HG03139 (cell line): ENCODE data around the gene SSR1.
"Not testable (repeated sequence)": the region's sequence is repeated elsewhere in the genome, so short reads cannot be mapped to it uniquely, and the experiment has no call there.

Experiments
- ATAC-seq: cut with Tn5 transposase; IDR thresholded peaks from one replicate; pipeline ENCODE4 v1.9.1; 2021; ENCODE audit not compliant: unreplicated experiment

Gene SSR1

DNA sequence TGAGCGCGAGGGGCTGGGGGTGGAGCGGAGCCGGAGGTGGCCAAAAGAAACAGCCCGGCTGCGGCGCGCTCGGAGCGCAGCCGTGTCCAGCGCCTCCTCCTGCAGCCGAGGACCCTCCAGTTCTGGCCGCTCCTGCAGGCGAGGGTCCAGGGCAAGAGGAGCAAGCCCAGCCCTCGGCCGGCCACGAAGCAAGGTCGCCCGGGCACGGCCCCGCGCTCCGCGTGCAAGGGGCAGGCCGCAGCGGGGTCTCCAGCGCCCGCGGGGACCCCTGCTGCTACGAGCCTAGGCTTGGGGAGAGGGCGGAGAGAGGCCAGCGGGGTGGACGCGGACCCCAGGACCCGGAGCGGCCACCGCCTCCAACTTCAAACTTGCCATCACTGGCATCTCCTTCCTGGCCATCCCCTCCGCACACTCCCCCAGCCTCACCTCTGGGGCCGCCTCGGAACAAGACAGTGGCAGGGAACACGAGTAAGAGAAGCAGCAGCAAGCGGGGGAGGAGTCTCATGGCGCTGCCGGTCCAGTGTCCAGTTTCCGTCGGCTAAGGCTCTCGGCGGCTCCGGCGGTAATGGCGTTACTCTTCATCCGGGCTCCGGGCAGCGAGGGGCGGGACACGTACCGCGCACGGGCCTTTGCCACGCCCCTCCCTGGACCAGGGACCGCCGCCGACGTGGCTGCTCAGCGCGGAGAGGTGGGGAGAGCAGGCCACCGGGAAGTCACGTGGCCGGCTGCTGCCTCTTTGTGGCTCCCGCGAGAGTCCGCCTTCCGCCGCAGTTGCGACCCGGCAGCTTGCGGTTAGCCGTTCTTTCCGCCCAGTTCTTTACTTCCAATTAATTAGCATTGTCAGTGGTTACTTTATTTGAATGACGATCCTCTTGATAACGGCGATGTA lies at the start of gene SSR1:
SSR1 (minus strand) TSS at position 584 of the 889 bp plus-strand sequence; CDS start at position 505, 79 bp downstream.
- peak; percentile 99 for ATAC-seq

- ATAC-seq, result not testable (repeated sequence)
Observed at GRCh38 chr6:7351916-7352315, 38.9 kb upstream of the SSR1 start.

DNA sequence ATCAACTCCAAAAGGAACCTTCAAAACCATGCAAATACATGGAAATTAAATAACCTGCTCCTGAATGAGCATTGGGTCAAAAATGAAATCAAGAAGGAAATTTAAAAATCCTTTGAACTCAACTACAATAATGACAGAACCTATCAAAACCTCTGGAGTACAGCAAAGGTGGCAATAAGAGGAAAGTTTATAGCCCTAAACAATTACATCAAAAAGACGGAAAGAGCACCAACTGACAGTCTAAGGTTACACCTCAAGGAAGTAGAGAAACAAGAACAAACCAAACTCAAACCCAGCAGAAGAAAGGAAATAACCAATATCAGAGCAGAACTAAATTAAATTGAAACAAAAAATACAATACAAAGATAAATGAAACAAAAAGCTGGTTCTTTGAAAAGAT lies 37.6 kb upstream of the SSR1 start:
- ATAC-seq, result not testable (repeated sequence)

- not testable (repeated sequence) for ATAC-seq
Observed at GRCh38 chr6:7347551-7347997, 34.6 kb upstream of the SSR1 start.

- ATAC-seq, result not testable (repeated sequence)
Observed at GRCh38 chr6:7344773-7345450, 31.9 kb upstream of the SSR1 start.

DNA sequence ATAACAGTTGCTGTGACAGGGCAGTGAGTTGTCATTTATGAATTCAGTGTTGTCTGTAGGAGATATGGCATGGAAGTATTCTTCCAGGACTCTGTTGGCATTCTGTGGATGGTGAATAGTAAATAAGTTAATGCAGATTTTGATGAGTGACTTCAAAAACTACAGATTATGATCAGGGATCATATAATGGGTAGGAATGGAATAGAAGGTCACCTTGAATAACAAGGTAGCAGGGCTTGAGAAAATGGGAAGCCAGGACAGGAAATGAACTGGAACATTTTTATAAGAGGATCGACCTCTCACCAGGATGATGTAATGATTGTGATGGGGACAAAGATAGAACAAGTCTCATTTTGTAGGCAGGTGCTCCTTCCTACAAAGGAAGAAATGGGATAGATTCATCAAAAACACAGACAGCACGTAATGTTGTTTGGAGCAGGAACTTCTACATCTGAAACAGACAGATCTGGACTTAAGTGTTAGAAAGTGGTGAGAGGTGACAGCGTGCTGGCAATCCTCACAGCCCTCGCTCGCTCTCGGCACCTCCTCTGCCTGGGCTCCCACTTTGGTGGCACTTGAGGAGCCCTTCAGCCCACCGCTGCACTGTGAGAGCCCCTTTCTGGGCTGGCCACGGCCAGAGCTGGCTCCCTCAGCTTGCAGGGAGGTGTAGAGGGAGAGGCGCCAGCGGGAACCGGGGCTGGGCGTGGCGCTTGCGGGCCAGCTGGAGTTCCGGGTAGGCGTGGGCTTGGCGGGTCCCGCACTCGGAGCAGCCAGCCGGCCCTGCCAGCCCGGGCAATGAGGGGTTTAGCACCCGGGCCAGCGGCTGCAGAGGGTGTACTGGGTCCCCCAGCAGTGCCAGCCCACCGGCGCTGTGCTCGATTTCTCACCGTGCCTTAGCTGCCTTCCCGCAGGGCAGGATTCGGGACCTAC lies 30.8 kb upstream of the SSR1 start:
- no peak for ATAC-seq

DNA sequence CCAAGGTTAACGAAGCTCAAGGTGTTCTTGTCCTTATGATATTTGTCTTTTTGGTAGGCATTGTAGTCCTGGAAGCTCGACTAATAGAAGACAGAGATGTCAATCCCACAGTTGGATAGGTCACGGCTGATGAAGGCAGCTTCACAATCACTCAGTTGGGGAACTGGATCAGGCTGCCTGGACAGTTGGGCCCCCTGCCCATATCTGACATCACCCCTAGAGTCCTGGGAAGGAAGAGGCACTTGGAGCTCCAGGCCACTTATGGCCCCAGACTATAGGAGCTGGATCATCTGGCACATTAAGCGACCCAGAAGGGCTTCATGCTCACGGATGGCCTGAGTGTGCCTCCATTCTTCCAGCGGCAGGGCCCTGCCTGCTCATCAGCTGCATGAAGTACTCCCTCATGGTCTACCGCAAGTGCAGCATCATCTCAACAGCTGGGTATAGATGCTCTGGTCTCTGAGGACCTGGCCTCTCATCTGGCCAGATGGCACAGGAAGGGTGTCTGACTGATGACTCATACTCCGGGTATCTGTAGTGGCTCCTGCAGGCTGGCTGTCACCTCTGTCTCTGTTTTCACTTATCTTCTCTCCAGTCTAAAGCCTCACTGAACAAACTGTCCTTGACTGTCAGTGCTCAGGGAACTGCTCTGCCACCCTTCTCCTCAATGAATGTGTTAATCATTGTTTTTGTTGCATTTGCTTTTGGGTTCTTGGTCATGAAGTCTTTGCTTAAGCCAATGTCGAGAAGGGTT lies 29.2 kb upstream of the SSR1 start:
- ATAC-seq, result no peak

DNA sequence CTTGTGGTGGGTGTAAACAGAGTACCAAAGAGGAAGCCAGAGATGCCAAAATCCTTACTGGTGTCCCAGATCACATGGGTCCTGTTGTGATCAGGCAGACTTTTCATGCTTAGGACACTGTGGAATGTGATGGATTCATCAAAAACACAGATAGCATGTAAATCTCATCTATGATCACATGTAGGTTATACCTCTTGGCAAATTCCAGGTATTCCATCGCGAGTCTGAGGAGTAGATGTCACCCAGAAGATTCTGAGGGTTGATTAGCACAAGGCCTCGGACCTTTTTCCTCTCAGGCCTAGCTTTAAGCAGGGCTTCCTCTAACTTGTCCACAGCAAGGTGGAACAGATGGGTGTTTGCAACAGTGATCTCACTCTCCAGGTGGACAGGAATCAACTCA lies 28.3 kb upstream of the SSR1 start:
- no peak for ATAC-seq

GRCh38 chr6:7339007-7339732 lies 26.2 kb upstream of the SSR1 start:
- not testable (repeated sequence) for ATAC-seq

- ATAC-seq, result no peak
Observed at GRCh38 chr6:7338031-7338430, 25.0 kb upstream of the SSR1 start.

DNA sequence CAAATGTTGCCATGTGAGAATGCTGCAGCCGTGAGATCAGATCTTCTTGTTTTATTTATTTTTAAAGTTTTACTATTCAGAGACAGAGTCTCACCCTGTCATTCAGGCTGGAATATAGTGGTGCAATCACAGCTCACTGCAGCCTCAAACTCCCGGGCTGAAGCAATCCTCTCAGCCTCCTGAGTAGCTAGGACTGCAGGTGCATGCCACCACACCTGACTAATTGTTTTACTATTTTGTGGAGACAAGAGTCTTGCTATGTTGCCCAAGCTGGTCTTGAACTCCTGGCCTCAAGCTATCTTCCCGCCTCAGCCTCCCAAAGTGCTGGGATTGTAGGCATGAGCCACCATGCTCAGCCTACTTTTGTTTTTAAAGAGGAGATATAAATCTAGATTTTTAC lies 22.5 kb upstream of the SSR1 start:
- ATAC-seq, result no peak

DNA sequence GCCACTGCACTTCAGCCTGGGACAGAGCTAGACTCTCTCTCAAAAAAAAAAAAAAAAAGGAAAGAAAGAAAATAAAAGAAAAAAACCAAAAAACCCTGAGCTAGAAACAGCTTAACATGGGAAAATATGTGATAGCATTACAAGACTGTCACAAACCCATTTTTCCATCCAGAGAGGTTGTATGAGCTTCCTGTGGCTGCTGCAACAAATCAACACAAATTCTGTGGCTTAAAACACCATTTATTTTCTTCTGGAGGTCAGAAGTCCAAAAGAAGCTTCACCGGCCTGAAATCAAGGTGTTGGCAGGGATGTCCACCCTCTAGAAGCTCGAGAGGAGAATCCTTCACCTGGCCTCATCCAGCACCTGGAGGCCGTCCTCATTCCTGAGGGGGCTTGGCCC lies 21.7 kb upstream of the SSR1 start:
- no peak for ATAC-seq

DNA sequence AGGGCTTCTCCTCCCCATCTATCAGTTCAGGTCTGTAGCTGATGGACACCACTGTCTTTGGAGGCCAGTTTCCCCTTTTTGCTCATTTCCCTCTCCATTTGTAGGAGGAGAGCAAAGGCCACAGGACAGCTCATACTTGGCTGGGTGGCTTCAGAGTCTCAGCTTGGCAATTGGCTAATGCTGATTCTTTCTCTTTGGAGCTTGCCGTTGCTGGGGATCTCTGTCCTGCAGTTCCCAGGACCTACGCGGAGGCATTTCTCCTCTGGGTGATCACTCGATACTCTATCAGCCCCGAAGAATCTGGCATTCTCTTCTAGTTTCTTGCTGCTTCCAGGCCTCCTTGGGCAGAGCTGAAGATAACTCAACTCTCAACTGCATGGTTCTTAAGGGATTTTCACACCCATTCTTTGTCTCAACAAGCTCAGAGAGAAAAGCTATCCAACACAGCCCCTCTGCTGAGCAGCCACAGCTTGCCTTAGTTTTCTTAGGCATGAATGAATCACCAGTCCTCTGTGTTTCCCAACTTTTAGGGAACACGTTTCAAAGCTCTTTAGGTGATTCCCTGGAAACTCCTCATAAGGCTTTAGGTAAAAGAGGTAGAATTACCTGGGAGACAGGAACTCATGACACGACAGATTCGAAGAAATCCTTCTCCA lies 19.2 kb upstream of the SSR1 start:
- no peak for ATAC-seq

- ATAC-seq, result no peak
Observed at GRCh38 chr6:7331452-7331851, 18.5 kb upstream of the SSR1 start.

- ATAC-seq, result no peak
Observed at GRCh38 chr6:7328243-7328642, 15.2 kb upstream of the SSR1 start.

GRCh38 chr6:7325750-7326149 lies 12.8 kb upstream of the SSR1 start:
- ATAC-seq, result no peak

- ATAC-seq, result peak; percentile 88
Observed at GRCh38 chr6:7324520-7324919, 11.5 kb upstream of the SSR1 start.

DNA sequence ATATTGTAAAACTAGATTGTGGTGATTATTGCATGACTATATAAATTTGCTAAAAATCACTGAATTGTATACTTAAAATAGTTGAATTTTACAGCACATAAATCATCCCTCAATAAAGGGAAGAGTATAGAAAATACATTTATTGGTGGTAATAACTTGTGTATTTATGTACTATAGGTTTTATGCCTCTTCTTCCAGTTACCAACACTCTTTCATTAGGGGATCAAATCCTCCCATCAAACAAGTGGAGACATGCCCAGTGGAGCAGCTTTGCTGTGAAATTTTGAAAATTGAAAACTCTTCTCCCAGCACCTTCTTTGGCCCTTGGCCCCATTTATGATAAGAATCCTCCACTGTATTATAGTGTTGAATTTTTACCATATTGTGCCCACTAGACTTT lies 10.1 kb upstream of the SSR1 start:
- no peak for ATAC-seq

DNA sequence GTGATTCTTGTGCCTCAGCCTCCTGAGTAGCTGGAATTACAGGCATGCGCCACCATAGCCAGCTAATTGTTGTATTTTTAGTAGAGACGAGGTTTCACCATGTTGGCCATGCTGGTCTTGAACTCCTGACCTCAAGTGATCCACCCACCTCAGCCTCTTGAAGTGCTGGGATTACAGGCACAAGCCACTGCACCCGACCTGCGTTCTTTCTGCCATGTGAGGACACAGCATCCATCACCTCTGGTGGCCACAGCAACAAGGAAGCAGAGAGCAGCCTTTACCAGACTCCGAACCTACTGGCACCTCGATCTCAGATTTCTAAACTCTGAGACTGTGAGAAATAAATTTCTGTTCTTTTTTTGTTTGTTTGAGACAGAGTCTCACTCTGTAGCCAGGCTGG lies 8.9 kb upstream of the SSR1 start:
- ATAC-seq, result not testable (repeated sequence)
